ENCODE results near the gene ENO3. TPM values are rescaled to one million over a fixed set of nuclear protein-coding genes. Genes with fewer than 3 reads are reported as not detected.
A peak's percentile ranks its signal among the peaks of the same experiment; 100 is the strongest.
"Not testable (repeated sequence)": the region's sequence is repeated elsewhere in the genome, so short reads cannot be mapped to it uniquely, and the experiment has no call there.

The ENO3 gene
- 4.0 TPM for total RNA-seq
- long read RNA-seq, partial matches to known transcripts = 1 of 7 reads
- long read RNA-seq, other reads (novel, unspliced or antisense) = 5 of 7 reads

DNA sequence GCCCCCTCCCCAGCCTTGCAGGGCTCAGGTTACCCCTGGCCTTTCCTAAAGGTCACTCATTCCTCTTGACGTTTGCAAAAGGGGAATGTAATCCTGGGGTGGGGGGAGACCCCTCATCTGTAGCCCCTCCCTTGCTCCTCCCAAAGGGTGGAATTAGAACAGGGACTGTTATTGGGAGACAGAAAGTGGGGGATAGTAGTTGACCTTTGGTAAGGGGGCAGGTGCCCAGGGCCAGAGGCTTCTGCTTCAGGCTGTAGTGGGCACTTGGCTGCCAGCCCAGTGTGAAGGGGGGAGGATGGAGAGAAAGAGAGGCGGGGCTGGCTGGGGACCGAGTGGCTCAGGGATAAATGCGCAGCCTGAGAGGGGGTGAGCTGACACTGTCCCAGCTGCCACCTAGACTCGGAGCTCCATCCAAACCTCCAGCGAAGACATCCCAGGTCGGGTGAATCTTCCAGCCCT, at the start of gene ENO3:
Gene ENO3 (plus strand): TSS at position 374 of the 459 bp plus-strand sequence. CDS start 711 bp downstream, outside the sequence.
- no peak for DNase-seq (ENCODE audit: low spot score)

DNA sequence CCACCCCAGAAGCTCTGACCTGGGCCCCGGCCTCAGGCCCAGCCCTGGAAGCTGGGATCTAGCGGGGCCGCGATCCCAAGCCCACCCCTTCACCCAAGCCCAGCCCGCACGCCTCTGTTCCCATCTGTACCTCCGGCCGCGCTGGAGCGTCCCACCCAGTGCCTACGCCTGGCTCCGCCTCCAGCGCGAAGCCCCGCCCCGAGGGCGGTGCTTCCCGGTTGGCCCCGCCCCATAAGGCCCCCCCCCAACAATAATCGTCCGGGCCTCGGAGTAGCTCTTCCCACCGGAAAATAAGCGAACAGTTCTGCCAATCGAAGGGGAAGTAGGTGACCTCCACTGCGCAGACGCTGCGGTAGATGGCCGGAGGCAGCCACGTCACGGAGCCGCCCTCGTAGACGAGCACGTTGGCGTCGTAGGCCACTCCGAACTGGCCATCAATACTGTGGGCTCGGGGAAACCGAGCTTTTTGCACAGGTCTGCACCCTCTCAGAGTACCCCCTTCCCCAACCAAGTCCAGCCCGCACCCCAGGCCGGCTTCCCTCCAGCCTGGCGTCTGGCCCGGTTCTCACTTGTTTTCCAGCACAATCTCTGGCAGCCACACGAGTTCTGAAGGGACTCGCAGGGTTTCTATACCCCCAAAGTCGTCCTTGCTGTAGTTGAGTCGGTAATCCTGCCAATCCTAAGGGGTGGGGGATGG, 49.1 kb upstream of the ENO3 start:
- DNase-seq (ENCODE audit: low spot score) = no peak

DNA sequence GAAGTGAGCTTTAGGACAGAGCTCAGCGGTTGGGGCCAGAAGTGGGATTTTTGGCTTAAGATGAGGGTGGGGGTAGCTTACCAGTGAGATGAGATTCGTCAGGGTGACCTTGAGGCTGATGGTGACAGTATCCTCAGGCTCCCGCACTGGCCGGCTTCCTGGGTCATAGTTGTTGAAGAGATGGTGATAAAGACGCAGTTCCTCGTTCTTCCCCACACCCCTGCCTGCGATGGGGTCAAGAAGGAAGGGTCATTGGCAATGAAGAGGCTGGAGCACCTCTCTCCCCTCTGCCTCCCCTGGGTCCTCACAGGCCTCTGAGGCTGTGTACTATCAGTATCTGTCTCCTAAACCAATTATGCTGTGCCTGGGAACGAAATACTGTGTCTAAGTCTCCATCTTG, 48.4 kb upstream of the ENO3 start:
- DNase-seq (ENCODE audit: low spot score) = no peak

DNA sequence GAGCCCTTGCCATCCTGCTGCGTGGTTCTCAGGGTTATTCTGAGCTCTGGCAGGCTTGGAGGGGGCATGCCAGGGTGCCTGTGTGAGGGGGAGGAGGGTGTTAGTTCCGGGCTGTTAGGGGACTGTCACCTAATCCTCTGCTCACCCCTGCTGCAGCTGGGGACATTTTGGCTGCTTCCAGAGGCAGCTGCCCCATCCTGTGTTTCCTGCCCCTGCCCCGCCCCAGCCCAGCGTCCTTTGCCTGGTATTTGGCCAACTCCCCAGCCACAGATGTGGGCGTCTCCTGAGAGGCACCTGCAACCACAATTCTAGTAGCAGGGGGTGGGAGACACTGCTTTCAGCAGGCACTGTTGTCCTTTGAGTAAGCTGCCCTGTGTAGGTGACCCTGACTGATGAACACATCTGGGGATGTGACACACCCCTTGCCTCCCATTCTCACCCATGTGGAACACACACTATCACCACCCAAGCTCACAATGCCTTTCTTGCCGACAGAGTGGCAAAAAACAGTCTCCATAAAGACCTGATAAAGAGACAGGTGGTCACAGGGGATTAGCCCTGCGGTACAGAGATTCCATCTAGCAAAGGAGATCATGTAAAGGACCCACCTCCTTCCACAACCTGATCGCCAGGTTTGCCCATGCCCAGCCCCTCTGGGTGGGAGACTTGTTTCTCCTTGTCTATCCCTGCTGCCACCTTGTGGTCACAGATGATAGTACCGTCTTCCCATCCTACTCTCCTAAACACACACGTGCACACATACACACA, 47.7 kb upstream of the ENO3 start, which contains the start of gene CHRNE:
Gene CHRNE (minus strand): TSS at position 48 of the 768 bp plus-strand sequence. CDS start 35 bp downstream, at position 13.
- DNase-seq (ENCODE audit: low spot score) = no peak

DNA sequence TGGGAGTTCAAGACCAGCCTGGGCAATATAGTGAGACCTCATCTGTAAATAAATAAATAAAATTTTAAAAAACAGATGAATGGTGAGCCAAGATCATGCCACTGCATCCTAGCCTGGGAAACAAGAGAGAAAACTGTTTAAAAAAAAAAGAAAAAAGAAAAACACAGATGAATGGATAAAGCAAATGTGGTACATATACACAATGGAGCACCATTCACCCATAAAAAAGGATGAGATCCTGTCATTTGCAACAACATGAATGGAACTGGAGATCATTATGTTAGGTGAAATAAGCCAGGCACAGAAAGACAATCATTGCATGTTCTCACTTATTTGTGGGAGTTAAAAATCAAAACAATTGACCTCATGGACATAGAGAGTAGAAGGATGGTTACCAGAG, 44.3 kb upstream of the ENO3 start:
- not testable (repeated sequence) for DNase-seq (ENCODE audit: low spot score)

DNA sequence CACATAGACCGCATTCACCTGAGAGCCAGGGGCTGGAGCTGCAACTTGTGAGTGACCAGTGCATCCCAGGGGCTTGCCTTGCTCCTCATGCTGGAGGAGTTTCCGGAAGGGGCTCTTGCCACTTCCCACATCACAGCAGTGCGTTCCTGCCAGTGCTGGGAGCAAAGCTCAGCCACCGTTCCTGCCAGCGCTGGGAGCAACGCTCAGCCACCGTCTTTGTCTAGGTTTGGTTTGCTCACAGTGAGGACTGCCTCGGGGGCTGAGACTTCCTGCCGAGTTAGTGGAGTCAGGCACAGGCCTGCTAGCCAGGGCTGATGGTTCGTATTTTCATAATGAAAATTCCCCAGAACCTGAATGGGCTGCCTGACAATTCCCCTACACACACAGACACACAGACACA, 42.6 kb upstream of the ENO3 start:
- DNase-seq (ENCODE audit: low spot score) = no peak

DNA sequence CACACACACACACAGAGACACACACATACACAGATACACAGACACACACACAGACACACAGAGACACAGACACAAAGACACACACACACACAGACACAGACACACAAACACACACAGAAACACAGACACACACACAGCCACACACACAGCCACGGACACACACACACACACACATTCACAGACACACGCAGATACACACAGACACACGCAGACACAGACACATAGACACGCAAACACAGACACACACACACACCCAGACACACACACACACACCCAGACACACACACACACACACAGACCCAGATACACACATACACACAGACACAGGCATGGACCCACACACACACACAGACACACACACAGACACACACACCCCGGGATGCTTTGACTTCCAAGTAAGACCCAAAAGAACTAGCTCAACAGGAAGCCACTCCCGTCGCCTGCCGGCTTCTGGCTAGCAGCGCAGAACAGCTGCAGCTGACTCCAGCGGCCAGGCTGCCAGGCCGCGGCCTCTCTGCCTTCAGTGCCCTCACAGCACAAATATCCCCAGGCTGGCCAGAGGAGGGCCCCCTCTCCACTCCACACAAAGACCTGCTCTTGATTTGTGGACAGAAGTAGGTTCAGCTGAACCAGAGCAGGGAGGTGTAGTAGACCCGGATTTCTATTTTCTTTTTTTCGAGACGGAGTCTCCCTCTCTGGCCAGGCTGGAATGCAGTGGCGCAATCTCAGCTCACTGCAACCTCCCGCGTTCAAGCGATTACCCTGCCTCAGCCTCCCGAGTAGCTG, 42.0 kb upstream of the ENO3 start:
- DNase-seq (ENCODE audit: low spot score) = peak; percentile 94

DNA sequence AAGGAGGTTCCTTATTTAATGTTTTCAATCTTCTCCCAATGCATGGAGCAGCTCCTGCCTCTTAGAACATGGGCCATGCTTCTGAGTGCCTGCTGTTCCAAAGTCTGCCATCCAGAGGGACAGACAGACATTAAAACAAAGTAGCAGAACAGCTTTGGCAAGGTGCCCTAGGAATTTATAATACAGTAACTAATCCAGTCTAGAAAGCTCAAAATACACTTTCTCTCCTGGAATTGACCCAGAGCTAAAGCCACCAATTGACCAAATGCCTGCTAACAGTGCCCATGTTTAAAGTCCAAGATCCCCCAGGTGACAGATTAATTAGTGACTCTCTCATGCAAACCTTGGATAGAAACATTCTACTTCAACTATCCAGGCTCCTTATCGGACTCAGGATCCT, 36.9 kb upstream of the ENO3 start:
- DNase-seq (ENCODE audit: low spot score) = no peak

DNA sequence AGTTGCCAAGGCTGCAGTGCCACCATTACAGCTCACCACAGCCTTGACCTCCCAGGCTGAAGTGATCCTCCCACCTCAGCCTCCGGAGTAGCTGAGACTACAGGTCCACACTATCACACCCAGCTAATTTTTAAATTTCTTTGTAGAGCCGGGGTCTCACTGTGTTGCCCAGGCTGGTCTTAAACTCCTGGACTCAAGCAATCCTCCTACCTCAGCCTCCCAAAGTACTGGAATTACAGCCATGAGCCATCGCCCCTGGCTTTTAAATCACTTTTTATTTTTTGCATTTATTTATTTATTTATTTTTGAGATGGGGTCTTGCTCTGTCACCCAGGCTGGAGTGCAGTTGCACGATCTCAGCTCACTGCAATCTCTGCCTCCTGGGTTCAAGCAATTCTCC, 36.4 kb upstream of the ENO3 start:
- not testable (repeated sequence) for DNase-seq (ENCODE audit: low spot score)

DNA sequence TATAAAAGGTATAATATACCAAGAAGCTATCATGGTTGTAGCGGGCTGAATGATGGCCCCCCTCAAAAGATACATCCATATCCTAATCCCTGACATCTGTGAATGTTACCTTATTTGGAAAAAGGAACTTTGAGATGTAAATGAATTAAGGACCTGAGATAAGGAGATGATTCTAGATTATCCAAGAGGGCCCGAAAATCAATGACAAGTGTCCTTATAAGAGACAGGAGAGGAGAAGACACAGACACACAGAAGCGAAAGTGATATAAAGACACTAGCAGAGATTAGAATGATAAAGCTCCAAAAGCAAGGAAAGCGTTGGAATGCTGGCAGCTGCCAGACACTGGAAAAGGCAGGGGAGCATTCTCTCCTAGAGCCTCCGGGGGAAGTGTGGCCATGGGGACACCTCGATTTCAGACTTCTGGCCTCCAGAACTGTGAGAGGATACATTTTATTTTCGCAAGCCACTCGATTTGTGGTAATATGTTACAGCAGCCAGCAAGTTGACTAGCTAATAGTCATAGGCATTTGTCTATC, 31.3 kb upstream of the ENO3 start:
- DNase-seq (ENCODE audit: low spot score) = no peak

DNA sequence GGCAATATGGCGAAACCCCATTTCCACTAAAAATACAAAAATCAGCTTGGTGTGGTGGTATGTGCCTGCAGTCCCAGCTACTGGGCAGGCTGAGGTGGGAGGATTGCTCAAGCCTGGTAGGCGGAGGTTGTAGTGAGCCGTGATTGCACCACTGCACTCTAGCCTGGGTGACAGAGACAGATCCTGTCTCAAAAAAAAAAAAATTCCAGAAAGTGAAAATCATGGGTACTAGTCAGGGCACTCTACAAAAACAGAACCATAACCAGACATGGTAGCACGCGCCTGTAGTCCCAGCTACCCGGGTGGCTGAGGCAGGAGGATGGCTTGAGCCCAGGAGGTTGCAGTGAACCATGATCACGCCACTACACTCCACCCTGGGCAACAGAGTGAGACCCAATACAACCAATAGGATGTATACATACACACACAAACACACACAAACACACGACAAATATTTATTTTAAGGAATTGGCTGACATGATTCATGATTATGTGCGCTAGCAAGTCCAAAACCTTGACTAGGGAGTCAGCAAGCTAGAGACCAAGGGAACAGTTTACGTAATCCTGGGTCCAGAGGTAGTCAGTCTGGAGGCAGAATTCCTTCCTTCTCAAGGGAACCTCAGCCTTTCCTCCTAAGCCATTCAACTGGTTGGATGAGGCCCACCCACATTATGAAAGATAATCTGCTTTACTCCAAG, 30.4 kb upstream of the ENO3 start:
- no peak for DNase-seq (ENCODE audit: low spot score)

DNA sequence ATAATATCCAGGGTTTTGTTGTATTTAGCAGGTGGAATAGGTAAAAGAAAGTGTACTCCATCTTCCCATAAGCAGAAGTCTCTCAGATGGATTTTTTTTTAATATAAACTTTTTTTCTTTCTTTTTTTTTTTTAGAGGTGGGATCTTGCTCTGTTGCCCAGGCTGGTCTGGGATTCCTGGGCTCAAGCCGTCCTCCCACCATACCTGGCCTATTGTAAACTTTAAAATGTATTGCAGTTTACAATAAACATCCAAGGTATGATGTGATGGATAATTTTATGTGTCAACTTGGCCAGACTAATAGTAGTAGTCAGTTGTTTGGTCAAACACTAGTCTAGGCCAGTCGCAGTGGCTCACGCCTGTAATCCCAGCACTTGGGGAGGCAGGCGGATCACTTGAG, 29.6 kb upstream of the ENO3 start:
- DNase-seq (ENCODE audit: low spot score) = no peak

DNA sequence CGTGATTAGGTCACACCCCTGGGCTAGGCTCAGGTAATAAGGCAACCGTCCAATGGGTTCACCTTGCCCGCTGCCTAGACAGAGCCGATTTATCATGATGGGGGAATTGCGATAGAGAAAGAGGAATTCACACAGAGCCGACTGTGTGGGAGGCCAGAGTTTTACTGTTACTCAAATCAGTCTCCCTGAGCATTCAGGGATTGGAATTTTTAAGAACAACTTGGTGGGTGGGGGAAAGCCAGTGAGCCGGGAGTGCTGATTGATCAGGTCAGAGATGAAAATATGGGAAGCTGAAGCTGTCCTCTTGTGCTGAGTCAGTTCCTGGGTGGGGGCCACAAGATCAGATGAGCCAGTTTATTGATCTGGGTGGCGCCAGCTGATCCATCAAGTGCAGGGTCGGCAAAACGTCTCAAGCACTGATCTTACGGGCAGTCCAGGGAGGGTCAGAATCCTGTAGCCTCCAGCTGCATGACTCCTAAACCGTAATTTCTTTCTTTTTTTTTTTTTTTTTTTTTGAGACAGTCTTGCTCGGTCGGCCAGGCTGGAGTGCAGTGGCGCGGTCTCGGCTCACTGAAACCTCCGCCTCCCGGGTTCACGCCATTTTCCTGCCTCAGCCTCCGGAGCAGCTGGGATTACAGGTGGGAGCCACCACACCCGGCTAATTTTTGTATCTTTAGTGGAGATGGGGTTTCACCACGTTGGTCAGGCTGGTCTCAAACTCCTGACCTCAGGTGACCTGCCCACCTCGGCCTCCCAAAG, 24.2 kb upstream of the ENO3 start:
- DNase-seq (ENCODE audit: low spot score) = not testable (repeated sequence)

DNA sequence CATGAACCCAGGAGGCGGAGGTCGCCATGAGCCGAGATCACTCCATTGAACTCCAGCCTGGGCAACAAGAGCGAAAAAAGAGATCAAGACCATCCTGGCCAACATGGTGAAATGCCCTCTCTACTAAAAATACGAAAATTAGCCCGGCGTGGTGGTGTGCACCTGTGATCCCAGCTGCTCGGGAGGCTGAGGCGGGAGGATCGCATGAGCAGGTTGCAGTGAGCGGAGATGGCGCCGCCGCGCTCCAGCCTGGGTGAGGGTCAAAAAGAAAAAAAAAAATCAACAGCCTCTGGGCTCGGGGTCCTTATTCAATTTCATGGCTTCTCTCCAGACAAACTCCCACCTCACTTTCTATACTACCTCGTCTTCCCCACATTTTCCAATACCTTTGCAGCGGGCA, 22.0 kb upstream of the ENO3 start:
- DNase-seq (ENCODE audit: low spot score) = no peak

DNA sequence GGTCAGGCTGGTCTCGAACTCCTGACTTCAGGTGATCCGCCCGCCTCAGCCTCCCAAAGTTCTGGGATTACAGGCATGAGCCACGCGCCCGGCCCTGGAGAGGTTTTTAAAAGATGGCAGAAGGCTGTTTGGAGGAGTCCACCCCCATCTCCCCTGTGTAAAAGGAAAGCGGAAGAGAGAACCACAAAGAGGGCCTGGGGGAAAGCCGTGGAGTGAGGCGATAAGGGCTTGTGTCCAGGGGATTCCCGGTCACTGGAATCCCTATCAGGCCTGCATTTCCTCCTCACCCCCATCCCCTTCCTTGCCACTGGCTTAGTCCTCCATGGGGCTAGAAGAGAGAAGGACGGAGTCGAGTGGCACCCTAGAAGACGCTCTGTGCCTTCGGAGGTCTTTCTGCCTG, 19.0 kb upstream of the ENO3 start, which contains the start of gene GP1BA:
Gene GP1BA (plus strand): TSS at position 315 of the 400 bp plus-strand sequence. CDS start 328 bp downstream, outside the sequence.
- no peak for DNase-seq (ENCODE audit: low spot score)

DNA sequence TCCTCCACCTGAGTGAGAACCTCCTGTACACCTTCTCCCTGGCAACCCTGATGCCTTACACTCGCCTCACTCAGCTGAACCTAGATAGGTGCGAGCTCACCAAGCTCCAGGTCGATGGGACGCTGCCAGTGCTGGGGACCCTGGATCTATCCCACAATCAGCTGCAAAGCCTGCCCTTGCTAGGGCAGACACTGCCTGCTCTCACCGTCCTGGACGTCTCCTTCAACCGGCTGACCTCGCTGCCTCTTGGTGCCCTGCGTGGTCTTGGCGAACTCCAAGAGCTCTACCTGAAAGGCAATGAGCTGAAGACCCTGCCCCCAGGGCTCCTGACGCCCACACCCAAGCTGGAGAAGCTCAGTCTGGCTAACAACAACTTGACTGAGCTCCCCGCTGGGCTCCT, 18.2 kb upstream of the ENO3 start:
- DNase-seq (ENCODE audit: low spot score) = no peak

DNA sequence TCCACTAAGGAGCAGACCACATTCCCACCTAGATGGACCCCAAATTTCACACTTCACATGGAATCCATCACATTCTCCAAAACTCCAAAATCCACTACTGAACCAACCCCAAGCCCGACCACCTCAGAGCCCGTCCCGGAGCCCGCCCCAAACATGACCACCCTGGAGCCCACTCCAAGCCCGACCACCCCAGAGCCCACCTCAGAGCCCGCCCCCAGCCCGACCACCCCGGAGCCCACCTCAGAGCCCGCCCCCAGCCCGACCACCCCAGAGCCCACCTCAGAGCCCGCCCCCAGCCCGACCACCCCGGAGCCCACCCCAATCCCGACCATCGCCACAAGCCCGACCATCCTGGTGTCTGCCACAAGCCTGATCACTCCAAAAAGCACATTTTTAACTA, 17.3 kb upstream of the ENO3 start:
- DNase-seq (ENCODE audit: low spot score) = no peak

DNA sequence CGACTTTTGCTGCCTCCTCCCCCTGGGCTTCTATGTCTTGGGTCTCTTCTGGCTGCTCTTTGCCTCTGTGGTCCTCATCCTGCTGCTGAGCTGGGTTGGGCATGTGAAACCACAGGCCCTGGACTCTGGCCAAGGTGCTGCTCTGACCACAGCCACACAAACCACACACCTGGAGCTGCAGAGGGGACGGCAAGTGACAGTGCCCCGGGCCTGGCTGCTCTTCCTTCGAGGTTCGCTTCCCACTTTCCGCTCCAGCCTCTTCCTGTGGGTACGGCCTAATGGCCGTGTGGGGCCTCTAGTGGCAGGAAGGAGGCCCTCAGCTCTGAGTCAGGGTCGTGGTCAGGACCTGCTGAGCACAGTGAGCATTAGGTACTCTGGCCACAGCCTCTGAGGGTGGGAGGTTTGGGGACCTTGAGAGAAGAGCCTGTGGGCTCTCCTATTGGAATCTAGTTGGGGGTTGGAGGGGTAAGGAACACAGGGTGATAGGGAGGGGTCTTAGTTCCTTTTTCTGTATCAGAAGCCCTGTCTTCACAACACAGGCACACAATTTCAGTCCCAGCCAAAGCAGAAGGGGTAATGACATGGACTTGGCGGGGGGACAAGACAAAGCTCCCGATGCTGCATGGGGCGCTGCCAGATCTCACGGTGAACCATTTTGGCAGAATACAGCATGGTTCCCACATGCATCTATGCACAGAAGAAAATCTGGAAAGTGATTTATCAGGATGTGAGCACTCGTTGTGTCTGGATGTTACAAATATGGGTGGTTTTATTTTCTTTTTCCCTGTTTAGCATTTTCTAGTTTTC, 16.5 kb upstream of the ENO3 start:
- no peak for DNase-seq (ENCODE audit: low spot score)

DNA sequence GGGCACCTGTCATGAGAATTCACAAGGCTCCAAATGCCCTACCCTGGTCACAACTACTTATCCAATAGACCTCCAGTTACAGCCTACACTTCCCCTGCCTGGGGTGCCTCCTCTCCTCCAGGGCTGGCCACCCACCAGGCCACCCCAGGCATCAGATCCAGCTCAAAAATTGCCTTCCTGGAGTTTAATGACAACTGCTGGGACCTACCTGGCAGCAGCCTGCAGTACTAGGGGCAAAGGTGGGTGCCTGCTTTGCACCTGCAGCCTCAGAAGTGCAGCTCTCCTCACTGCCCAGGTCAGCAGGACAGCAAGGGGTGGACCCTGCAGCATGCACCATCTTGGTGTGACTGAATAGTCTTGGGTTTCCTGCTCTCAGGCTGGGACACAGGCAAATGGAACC, 15.3 kb upstream of the ENO3 start:
- DNase-seq (ENCODE audit: low spot score) = no peak
